Spleen (tissue), 11 donors: ENCODE measurements around the gene KATNAL2. TPM values are rescaled to one million over a fixed set of nuclear protein-coding genes. Genes with fewer than 3 reads are reported as not detected.

Source experiments
- DNase-seq: peaks from one replicate; pipeline ENCODE4 v3.0.0-alpha.2; 2020
- H3K27ac ChIP-seq, 8 donors: fragments of 200-600 bp; sonication (generic) in 7 of 8; 1 replicate in 4 of 8; 2 replicates in 4 of 8; pipeline versions ENCODE4 v1.5.0 to v1.8.0; 2016 to 2021; ENCODE audit warnings: inconsistent platforms in 4 of 8, mild to moderate bottlenecking in 4 of 8, moderate library complexity in 1 of 8
- H3K27me3 ChIP-seq, 7 donors: fragments of 200-600 bp; sonication (generic) in 6 of 7; replicated peaks in 1 of 7; 1 replicate in 4 of 7; 2 replicates in 3 of 7; pipeline versions ENCODE4 v1.5.0 to v1.8.0; 2016 to 2021; ENCODE audit warnings: inconsistent platforms in 3 of 7, mild to moderate bottlenecking in 1 of 7
- H3K36me3 ChIP-seq, 6 donors: fragments of 200-600 bp; sonication (generic) in 5 of 6; 1 replicate in 4 of 6; 2 replicates in 2 of 6; pipeline versions ENCODE4 v1.5.0 to v1.8.0; 2016 to 2021; ENCODE audit warnings: inconsistent platforms in 2 of 6
- H3K4me1 ChIP-seq, 6 donors: fragments of 200-600 bp; sonication (generic) in 5 of 6; 1 replicate in 3 of 6; 2 replicates in 3 of 6; pipeline versions ENCODE4 v1.5.0 to v1.8.0; 2016 to 2021; ENCODE audit warnings: inconsistent platforms in 3 of 6
- H3K4me3 ChIP-seq, 8 donors: fragments of 200-600 bp; sonication (generic) in 7 of 8; 1 replicate in 4 of 8; 2 replicates in 4 of 8; pipeline versions ENCODE4 v1.5.0 to v1.8.0; 2016 to 2021; ENCODE audit warnings: inconsistent platforms in 4 of 8, mild to moderate bottlenecking in 4 of 8, moderate library complexity in 2 of 8
- H3K9me3 ChIP-seq, 8 donors: fragments of 200-600 bp; sonication (generic) in 7 of 8; 1 replicate in 4 of 8; 2 replicates in 4 of 8; pipeline versions ENCODE4 v1.5.0 to v1.8.0; 2016 to 2021; ENCODE audit warnings: inconsistent platforms in 4 of 8
- CTCF ChIP-seq, 11 experiments: fragments of 200-600 bp in 7 of 11; fragments of 450-650 bp in 4 of 11; sonication (generic) in 4 of 11; IDR thresholded peaks in 8 of 11; conservative IDR thresholded peaks in 3 of 11; 1 replicate in 7 of 11; 2 replicates in 4 of 11; pipeline versions ENCODE4 v1.4.0 to v1.8.0; 2016 to 2021; ENCODE audit warnings: antibody characterized with exemption in 11 of 11, inconsistent platforms in 4 of 11, mild to moderate bottlenecking in 1 of 11
- POLR2A ChIP-seq, 3 donors: fragments of 450-650 bp; IDR thresholded peaks; one replicate each; pipeline ENCODE4 v1.5.1; 2017; ENCODE audit warnings: antibody characterized with exemption in 3 of 3, mild to moderate bottlenecking in 1 of 3
- POLR2AphosphoS5 ChIP-seq, 3 donors: sonication (generic); formaldehyde crosslinking; IDR thresholded peaks; one replicate each; pipeline ENCODE4 v1.5.1; 2017; ENCODE audit warnings: antibody characterized with exemption in 3 of 3
- WGBS, 5 donors: extraction: QIAGEN DNeasy Blood & Tissue Kit in 3 of 5; methylation state at CpG; one replicate each; pipeline versions ENCODE4 v1.1.5 to v1.1.7; 2013 to 2018; 5-methylcytosine and 5-hydroxymethylcytosine counted together
- intact Hi-C: fragments of 100-400 bp; cut with DNase I; formaldehyde crosslinking; loops from one replicate; pipeline ENCODE4 v1.15.0; 2023; ENCODE audit warnings: low total_unique reads
- polyA plus RNA-seq, 3 donors: library from polyadenylated mRNA; stranded (reverse); fragments of 200-250 nt; gene quantifications; one replicate each; pipeline ENCODE4 v1.2.1, GENCODE V29; 2013
- total RNA-seq, 7 donors: library from RNA; depleted of rRNA in 3 of 7; stranded (reverse); fragments of >200 nt in 3 of 7; fragmentation: NEBNext Ultra II Directional in 4 of 7; extraction: Animal tissue kit (Norgen Biotek cat#: 25700) in 4 of 7; gene quantifications; one replicate each; pipeline versions ENCODE4 v1.1.0 to v1.2.1, GENCODE V29; 2016 to 2021
- donor health status: healthy with polysubstance abuse.
- donor health status: DM: no; HTN: no; CAD: no; lungs with moderate emphysema.
- donor health status: DM: no; HTN: no; CAD: no.
- donor health status: Bipolar disorder and iron deficiency.
- donor health status: healthy.
- donor health status: DM: no; HTN: no; CAD: no.
- donor health status: DM: yes; HTN: yes; CAD: no.

The KATNAL2 gene
- total and polyA plus RNA-seq, 10 donors, result 1.5 to 10.0 (median 3.2) TPM

DNA sequence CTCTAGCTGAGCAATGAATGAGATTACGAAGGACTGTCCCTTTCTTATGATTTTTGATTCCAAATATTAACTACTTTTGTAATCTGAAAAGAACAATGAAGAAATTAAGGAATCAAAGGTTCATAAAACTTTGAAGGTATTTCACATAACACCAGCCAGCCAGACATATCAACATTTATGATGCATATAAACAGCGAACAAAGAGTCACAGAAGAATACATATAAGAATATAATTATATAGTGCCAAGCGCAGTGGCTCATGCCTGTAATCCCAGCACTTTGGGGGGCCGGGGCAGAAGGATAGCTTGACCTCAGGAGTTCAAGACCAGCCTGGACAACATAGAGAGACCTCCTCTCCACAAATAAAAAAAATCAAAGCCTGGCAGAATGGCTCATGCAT lies 34.2 kb upstream of the KATNAL2 start:
- 94 to 99% (median 98%) methylated on average over 4 of the region's 4 CpGs for WGBS, 5 donors
- H3K4me1 ChIP-seq, result no peaks in the 10 kb centered on the region
- no peaks in the 10 kb centered on the region for H3K27me3 ChIP-seq
- H3K36me3 ChIP-seq, result peaks cover 0 to 32% (median 12%) of the 10 kb centered on the region in 6 donors
- H3K9me3 ChIP-seq, result peaks cover 0 to 30% (median 28%) of the 10 kb centered on the region in 8 donors
- intact Hi-C loops, result no loop called here
- no peak overlapping the region for H3K27ac ChIP-seq
- no peak for DNase-seq
- TF ChIP-seq POLR2A (IDR thresholded peaks at IDR 0.05) (no peak), CTCF (IDR thresholded peaks at IDR 0.05 in 8 of 11, conservative IDR thresholded peaks at IDR 0.05 in 3 of 11) (no peak), POLR2AphosphoS5 (IDR thresholded peaks at IDR 0.05) (no peak)
- no peak overlapping the region for H3K4me3 ChIP-seq

DNA sequence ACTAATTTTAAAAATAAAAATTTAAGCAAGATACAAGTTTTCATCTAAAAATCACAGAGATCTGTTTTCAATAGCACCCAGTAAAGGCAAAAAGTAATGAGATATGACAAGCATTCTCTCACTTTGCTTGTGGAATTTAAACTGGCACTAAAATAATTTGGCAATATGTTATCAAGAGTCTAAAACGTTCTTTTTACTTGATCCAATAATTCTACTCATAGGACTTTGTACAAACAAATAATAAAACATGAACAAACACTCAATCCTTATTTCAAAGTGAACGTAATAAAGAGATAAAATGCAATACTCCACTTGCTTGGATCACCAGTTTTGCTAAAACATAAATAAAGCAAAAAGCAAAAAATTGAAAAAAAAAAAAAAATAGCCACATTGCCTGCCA lies 30.5 kb upstream of the KATNAL2 start:
- intact Hi-C loops, result no loop called here
- WGBS, 5 donors, result 91 to 95% (median 92%) methylated on average over 2 of the region's 2 CpGs
- no peak for DNase-seq
- Histone ChIP-seq H3K4me1 (peaks cover 0 to 6% (median 2%) of the 10 kb centered on the region in 6 donors), H3K27ac (no peak overlapping the region), H3K4me3 (no peak overlapping the region), H3K27me3 (no peaks in the 10 kb centered on the region), H3K36me3 (peaks cover 3 to 36% (median 28%) of the 10 kb centered on the region in 6 donors), H3K9me3 (peaks cover 0 to 25% (median 24%) of the 10 kb centered on the region in 8 donors)
- no peak for TF ChIP-seq CTCF (IDR thresholded peaks at IDR 0.05 in 8 of 11, conservative IDR thresholded peaks at IDR 0.05 in 3 of 11)
- no peak for TF ChIP-seq POLR2A (IDR thresholded peaks at IDR 0.05)
- TF ChIP-seq POLR2AphosphoS5 (IDR thresholded peaks at IDR 0.05), result no peak

DNA sequence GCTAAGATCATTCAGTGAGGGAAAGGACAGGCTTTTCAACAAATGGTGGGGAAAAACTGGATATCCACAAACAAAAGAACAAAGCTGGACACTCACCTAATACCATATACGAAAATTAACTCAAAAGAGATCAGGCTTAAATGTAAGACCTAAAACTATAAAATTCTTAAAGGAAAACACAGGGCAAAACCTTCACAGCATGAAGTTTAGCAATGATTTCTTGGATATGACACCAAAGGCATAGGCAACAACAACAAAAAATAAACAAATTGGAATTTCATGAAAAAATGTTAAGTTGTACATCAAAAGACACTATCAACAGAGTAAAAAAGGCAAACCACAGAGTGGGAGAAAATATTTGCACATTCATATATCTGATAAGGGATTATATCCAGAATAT lies 28.4 kb upstream of the KATNAL2 start:
- WGBS, 5 donors, result 92 to 100% (median 96%) methylated on average over 1 of the region's 1 CpG
- no peak for TF ChIP-seq POLR2A (IDR thresholded peaks at IDR 0.05)
- TF ChIP-seq POLR2AphosphoS5 (IDR thresholded peaks at IDR 0.05), result no peak
- TF ChIP-seq CTCF (IDR thresholded peaks at IDR 0.05 in 8 of 11, conservative IDR thresholded peaks at IDR 0.05 in 3 of 11), result no peak
- DNase-seq, result no peak
- H3K27ac ChIP-seq, result no peak overlapping the region
- H3K4me3 ChIP-seq, result no peak overlapping the region
- peaks cover 3 to 34% (median 29%) of the 10 kb centered on the region in 6 donors for H3K36me3 ChIP-seq
- H3K9me3 ChIP-seq, result peaks cover 0 to 25% (median 24%) of the 10 kb centered on the region in 8 donors
- H3K27me3 ChIP-seq, result no peaks in the 10 kb centered on the region
- intact Hi-C loops, result no loop called here
- peaks cover 0 to 22% (median 3%) of the 10 kb centered on the region in 6 donors for H3K4me1 ChIP-seq

DNA sequence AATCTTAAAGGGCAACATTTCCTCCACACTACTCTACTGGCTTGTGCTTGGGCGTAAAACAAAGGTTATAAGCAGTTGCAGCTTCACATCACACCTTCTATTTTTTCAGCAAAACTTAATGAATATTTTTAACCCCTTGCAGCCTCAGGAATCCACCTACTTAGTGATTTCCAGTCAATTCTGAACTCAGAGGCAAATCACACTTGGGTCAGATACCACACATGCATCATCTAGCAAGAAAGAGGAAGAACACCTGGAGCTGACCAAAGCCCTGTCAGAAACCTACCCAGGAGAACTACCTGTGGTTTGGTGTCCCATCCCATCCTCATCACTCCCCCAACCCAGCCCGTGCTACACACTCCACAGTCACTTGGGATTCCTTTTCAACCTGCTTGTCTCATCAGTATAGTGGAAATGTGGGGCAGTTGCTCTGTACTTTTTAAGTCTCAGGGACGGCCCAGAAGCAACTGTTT lies 25.6 kb upstream of the KATNAL2 start:
- no peak for DNase-seq
- Histone ChIP-seq H3K36me3 (peaks cover 3 to 40% (median 29%) of the 10 kb centered on the region in 6 donors), H3K4me1 (peaks cover 0 to 41% (median 7%) of the 10 kb centered on the region in 6 donors), H3K27ac (no peak overlapping the region), H3K27me3 (no peaks in the 10 kb centered on the region), H3K4me3 (no peak overlapping the region), H3K9me3 (peaks cover 0 to 25% (median 24%) of the 10 kb centered on the region in 8 donors)
- intact Hi-C loops, result no loop called here
- no peak for TF ChIP-seq CTCF (IDR thresholded peaks at IDR 0.05 in 8 of 11, conservative IDR thresholded peaks at IDR 0.05 in 3 of 11)
- no peak for TF ChIP-seq POLR2AphosphoS5 (IDR thresholded peaks at IDR 0.05)
- no peak for TF ChIP-seq POLR2A (IDR thresholded peaks at IDR 0.05)
- 53 to 72% (median 65%) methylated on average over 3 of the region's 3 CpGs for WGBS, 5 donors
